Liver (tissue), 9 donors: ENCODE data around the gene BCAS4. TPM values are rescaled to one million over a fixed set of nuclear protein-coding genes. Genes with fewer than 3 reads are reported as not detected.

Experiments
- DNase-seq: peaks from one replicate; pipeline ENCODE4 v3.0.0-alpha.2; 2017; ENCODE audit warnings: low spot score
- H3K27ac ChIP-seq, 2 donors: one replicate each; pipeline ENCODE4 v1.7.0; 2013; ENCODE audit warnings: inconsistent platforms in 2 of 2, low read length in 2 of 2, control low read depth in 1 of 2, low read depth in 1 of 2, mild to moderate bottlenecking in 1 of 2
- H3K27me3 ChIP-seq, 4 donors: one replicate each; pipeline versions ENCODE4 v1.6.1 to v1.7.0; 2013; ENCODE audit warnings: low read length in 3 of 4, inconsistent platforms in 1 of 4, mild to moderate bottlenecking in 1 of 4, moderate library complexity in 1 of 4; ENCODE audit not compliant: control insufficient read depth in 4 of 4, insufficient read depth in 4 of 4
- H3K36me3 ChIP-seq, 4 donors: one replicate each; pipeline versions ENCODE4 v1.6.1 to v1.7.0; 2013; ENCODE audit warnings: low read length in 3 of 4, mild to moderate bottlenecking in 3 of 4, low read depth in 1 of 4, moderate library complexity in 1 of 4; ENCODE audit not compliant: control insufficient read depth in 4 of 4, insufficient read depth in 3 of 4
- H3K4me1 ChIP-seq, 4 donors: one replicate each; pipeline versions ENCODE4 v1.6.1 to v1.7.0; 2013; ENCODE audit warnings: low read length in 3 of 4, mild to moderate bottlenecking in 3 of 4, moderate library complexity in 1 of 4; ENCODE audit not compliant: control insufficient read depth in 4 of 4, insufficient read depth in 4 of 4
- H3K4me3 ChIP-seq, 3 donors: one replicate each; pipeline versions ENCODE4 v1.6.1 to v1.7.0; 2013; ENCODE audit warnings: low read length in 3 of 3, control low read depth in 1 of 3, low read depth in 1 of 3, mild to moderate bottlenecking in 1 of 3
- H3K9ac ChIP-seq, 2 donors: one replicate each; pipeline ENCODE4 v1.7.0; 2013; ENCODE audit warnings: low read length in 2 of 2, mild to moderate bottlenecking in 2 of 2, moderate library complexity in 2 of 2, control low read depth in 1 of 2, low read depth in 1 of 2
- H3K9me3 ChIP-seq, 4 donors: one replicate each; pipeline versions ENCODE4 v1.6.1 to v1.7.0; 2013; ENCODE audit warnings: low read length in 3 of 4; ENCODE audit not compliant: control insufficient read depth in 4 of 4
- CTCF ChIP-seq: fragments of 150-350 bp; IDR thresholded peaks from 2 replicates; pipeline ENCODE4 v1.5.1; 2017; ENCODE audit warnings: improper control_type of control experiment, low read depth, low read length; ENCODE audit not compliant: missing input control
- EGR1 ChIP-seq, 2 donors: IDR thresholded peaks; 2 replicates each; pipeline ENCODE4 v1.6.1; 2016 to 2018; ENCODE audit warnings: antibody characterized with exemption in 2 of 2, low read depth in 2 of 2
- FOXA1 ChIP-seq: IDR thresholded peaks from 2 replicates; pipeline ENCODE4 v1.6.1; 2016; ENCODE audit warnings: antibody characterized with exemption
- FOXA2 ChIP-seq: IDR thresholded peaks from 2 replicates; pipeline ENCODE4 v1.6.1; 2016; ENCODE audit warnings: antibody characterized with exemption
- GABPA ChIP-seq, 2 donors: IDR thresholded peaks in 1 of 2; conservative IDR thresholded peaks in 1 of 2; 2 replicates each; pipeline ENCODE4 v1.6.1; 2016; ENCODE audit warnings: antibody characterized with exemption in 2 of 2, mild to moderate bottlenecking in 1 of 2, moderate library complexity in 1 of 2
- HNF4A ChIP-seq, 2 donors: conservative IDR thresholded peaks; 2 replicates each; pipeline ENCODE4 v1.6.1; 2016; ENCODE audit warnings: antibody characterized with exemption in 2 of 2, mild to moderate bottlenecking in 2 of 2
- HNF4G ChIP-seq: IDR thresholded peaks from 2 replicates; pipeline ENCODE4 v1.6.1; 2016; ENCODE audit warnings: antibody characterized with exemption
- JUND ChIP-seq, 2 donors: IDR thresholded peaks; 2 replicates each; pipeline ENCODE4 v1.6.1; 2016; ENCODE audit warnings: antibody characterized with exemption in 2 of 2
- NR2F2 ChIP-seq: IDR thresholded peaks from 2 replicates; pipeline ENCODE4 v1.6.1; 2016; ENCODE audit warnings: antibody characterized with exemption
- RAD21 ChIP-seq, 2 donors: IDR thresholded peaks; 2 replicates each; pipeline ENCODE4 v1.6.1; 2016; ENCODE audit warnings: antibody characterized with exemption in 2 of 2, mild to moderate bottlenecking in 2 of 2
- RXRA ChIP-seq, 2 donors: IDR thresholded peaks; 2 replicates each; pipeline ENCODE4 v1.6.1; 2017 to 2018; ENCODE audit warnings: antibody characterized with exemption in 2 of 2, mild to moderate bottlenecking in 1 of 2
- SP1 ChIP-seq: IDR thresholded peaks from 2 replicates; pipeline ENCODE4 v1.6.1; 2018; ENCODE audit warnings: antibody characterized with exemption, mild to moderate bottlenecking
- TAF1 ChIP-seq: conservative IDR thresholded peaks from 2 replicates; pipeline ENCODE4 v1.6.1; 2016; ENCODE audit warnings: antibody characterized with exemption, mild to moderate bottlenecking
- YY1 ChIP-seq: IDR thresholded peaks from 2 replicates; pipeline ENCODE4 v1.6.1; 2016; ENCODE audit warnings: antibody characterized with exemption, mild to moderate bottlenecking
- WGBS: extraction: QIAGEN DNeasy Blood & Tissue Kit; methylation state at CpG from one replicate; pipeline ENCODE4 v1.1.7; 2013; 5-methylcytosine and 5-hydroxymethylcytosine counted together
- polyA plus RNA-seq, 2 donors: library from polyadenylated mRNA; stranded (reverse) in 1 of 2; unstranded in 1 of 2; fragments of 200-250 nt in 1 of 2; fragments of >200 nt in 1 of 2; fragmentation: Nextera tagmentation in 1 of 2; extraction: Ambion mirVana in 1 of 2; gene quantifications; one replicate each; pipeline versions ENCODE4 v1.2.1 to v1.2.3, GENCODE V29; 2013 to 2015
- total RNA-seq, 2 donors: library from RNA; depleted of rRNA; stranded (reverse); fragments of >200 nt; gene quantifications; one replicate each; pipeline ENCODE4 v1.2.3, GENCODE V29; 2014
- TF ChIP-seq, protein P1 (sequence below): IDR thresholded peaks from 2 replicates; pipeline ENCODE4 v1.6.1; 2016; ENCODE audit warnings: antibody characterized with exemption, mild to moderate bottlenecking
- TF ChIP-seq, protein P2 (sequence below): IDR thresholded peaks from 2 replicates; pipeline ENCODE4 v1.6.1; 2016; ENCODE audit warnings: antibody characterized with exemption
- TF ChIP-seq, protein P3 (sequence below): IDR thresholded peaks from 2 replicates; pipeline ENCODE4 v1.6.1; 2016; ENCODE audit warnings: antibody characterized with exemption
- TF ChIP-seq, protein P4 (sequence below): IDR thresholded peaks from 2 replicates; pipeline ENCODE4 v1.6.1; 2016; ENCODE audit warnings: antibody characterized with exemption
- donor health status: healthy.
- donor health status: healthy.
- donor health status: healthy.
- donor health status: healthy.
- donor health status: healthy.

Gene BCAS4
- total and polyA plus RNA-seq, 4 donors, result 0.25 to 0.50 (median 0.47) TPM

DNA sequence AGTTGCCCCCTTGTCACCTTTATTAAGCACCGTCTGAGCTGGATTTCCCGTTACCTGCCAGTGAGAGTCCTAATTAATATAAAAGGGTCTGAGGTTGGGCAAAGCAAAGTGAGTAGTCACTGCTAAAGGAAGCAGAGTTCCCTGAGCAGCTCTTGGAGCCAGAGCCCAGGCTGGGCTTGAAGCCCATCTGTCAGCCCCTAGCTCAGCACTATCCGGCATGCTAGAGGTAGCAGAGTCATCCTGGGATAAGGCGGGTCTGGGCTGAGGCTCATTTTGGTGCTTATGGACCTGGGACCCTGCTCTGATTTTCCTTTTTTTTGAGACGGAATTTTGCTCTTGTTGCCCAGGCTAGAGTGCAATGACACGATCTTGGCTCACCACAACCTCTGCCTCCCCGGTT, 90.2 kb downstream of the BCAS4 start:
- Histone ChIP-seq H3K36me3 (peaks cover 0 to 13% (median 6%) of the 10 kb centered on the region in 4 donors), H3K9me3 (no peaks in the 10 kb centered on the region), H3K9ac (no peak overlapping the region), H3K27ac (no peak overlapping the region), H3K4me1 (no peaks in the 10 kb centered on the region), H3K27me3 (no peaks in the 10 kb centered on the region), H3K4me3 (no peak overlapping the region)
- WGBS, result 87% methylated on average over 7 of the region's 7 CpGs
- TF ChIP-seq SP1 (no peak), TAF1 (no peak), RAD21 (IDR thresholded peaks at IDR 0.05) (no peak), RXRA (IDR thresholded peaks at IDR 0.05) (no peak), FOXA1 (no peak)
- TF ChIP-seq, protein P1, sequence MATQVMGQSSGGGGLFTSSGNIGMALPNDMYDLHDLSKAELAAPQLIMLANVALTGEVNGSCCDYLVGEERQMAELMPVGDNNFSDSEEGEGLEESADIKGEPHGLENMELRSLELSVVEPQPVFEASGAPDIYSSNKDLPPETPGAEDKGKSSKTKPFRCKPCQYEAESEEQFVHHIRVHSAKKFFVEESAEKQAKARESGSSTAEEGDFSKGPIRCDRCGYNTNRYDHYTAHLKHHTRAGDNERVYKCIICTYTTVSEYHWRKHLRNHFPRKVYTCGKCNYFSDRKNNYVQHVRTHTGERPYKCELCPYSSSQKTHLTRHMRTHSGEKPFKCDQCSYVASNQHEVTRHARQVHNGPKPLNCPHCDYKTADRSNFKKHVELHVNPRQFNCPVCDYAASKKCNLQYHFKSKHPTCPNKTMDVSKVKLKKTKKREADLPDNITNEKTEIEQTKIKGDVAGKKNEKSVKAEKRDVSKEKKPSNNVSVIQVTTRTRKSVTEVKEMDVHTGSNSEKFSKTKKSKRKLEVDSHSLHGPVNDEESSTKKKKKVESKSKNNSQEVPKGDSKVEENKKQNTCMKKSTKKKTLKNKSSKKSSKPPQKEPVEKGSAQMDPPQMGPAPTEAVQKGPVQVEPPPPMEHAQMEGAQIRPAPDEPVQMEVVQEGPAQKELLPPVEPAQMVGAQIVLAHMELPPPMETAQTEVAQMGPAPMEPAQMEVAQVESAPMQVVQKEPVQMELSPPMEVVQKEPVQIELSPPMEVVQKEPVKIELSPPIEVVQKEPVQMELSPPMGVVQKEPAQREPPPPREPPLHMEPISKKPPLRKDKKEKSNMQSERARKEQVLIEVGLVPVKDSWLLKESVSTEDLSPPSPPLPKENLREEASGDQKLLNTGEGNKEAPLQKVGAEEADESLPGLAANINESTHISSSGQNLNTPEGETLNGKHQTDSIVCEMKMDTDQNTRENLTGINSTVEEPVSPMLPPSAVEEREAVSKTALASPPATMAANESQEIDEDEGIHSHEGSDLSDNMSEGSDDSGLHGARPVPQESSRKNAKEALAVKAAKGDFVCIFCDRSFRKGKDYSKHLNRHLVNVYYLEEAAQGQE, result no peak
- TF ChIP-seq, protein P2, sequence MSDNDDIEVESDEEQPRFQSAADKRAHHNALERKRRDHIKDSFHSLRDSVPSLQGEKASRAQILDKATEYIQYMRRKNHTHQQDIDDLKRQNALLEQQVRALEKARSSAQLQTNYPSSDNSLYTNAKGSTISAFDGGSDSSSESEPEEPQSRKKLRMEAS, result no peak
- DNase-seq, result no peak

- DNase-seq, result no peak
- no peak for TF ChIP-seq HNF4A (conservative IDR thresholded peaks at IDR 0.05)
- no peak for TF ChIP-seq NR2F2
- no peak for TF ChIP-seq SP1
- TF ChIP-seq JUND (IDR thresholded peaks at IDR 0.05), result no peak
- TF ChIP-seq, protein P3, sequence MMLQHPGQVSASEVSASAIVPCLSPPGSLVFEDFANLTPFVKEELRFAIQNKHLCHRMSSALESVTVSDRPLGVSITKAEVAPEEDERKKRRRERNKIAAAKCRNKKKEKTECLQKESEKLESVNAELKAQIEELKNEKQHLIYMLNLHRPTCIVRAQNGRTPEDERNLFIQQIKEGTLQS, result no peak
- TF ChIP-seq RAD21 (IDR thresholded peaks at IDR 0.05), result no peak
- TF ChIP-seq, protein P2, result no peak
- no peak for TF ChIP-seq EGR1 (IDR thresholded peaks at IDR 0.05; ENCODE audit: low read depth in 2 of 2)
- no peak for TF ChIP-seq HNF4G
- TF ChIP-seq RXRA (IDR thresholded peaks at IDR 0.05), result no peak
- TF ChIP-seq TAF1, result no peak
- TF ChIP-seq, protein P1, result no peak
- no peak for TF ChIP-seq GABPA (IDR thresholded peaks at IDR 0.05 in 1 of 2, conservative IDR thresholded peaks at IDR 0.05 in 1 of 2)
- no peak for TF ChIP-seq CTCF
- TF ChIP-seq, protein P4, sequence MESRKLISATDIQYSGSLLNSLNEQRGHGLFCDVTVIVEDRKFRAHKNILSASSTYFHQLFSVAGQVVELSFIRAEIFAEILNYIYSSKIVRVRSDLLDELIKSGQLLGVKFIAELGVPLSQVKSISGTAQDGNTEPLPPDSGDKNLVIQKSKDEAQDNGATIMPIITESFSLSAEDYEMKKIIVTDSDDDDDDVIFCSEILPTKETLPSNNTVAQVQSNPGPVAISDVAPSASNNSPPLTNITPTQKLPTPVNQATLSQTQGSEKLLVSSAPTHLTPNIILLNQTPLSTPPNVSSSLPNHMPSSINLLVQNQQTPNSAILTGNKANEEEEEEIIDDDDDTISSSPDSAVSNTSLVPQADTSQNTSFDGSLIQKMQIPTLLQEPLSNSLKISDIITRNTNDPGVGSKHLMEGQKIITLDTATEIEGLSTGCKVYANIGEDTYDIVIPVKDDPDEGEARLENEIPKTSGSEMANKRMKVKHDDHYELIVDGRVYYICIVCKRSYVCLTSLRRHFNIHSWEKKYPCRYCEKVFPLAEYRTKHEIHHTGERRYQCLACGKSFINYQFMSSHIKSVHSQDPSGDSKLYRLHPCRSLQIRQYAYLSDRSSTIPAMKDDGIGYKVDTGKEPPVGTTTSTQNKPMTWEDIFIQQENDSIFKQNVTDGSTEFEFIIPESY, result no peak
- no peak for TF ChIP-seq YY1
- no peak for TF ChIP-seq FOXA2
- H3K27me3 ChIP-seq, result no peaks in the 10 kb centered on the region
- peaks cover 0 to 13% (median 6%) of the 10 kb centered on the region in 4 donors for H3K36me3 ChIP-seq
- H3K9me3 ChIP-seq, result no peaks in the 10 kb centered on the region
- no peak overlapping the region for H3K9ac ChIP-seq
- H3K4me3 ChIP-seq, result no peak overlapping the region
- H3K4me1 ChIP-seq, result no peaks in the 10 kb centered on the region
- no peak overlapping the region for H3K27ac ChIP-seq
- 91% methylated on average over 5 of the region's 5 CpGs for WGBS
Observed at GRCh38 chr20:50885781-50886180, 90.9 kb downstream of the BCAS4 start.
